Erythroblast (primary cell): ENCODE results near the gene ABHD3.

Experiments used
- GATA1 ChIP-seq: IDR thresholded peaks from 2 replicates; pipeline ENCODE4 v1.6.1; 2011; ENCODE audit warnings: low read depth, mild to moderate bottlenecking, control low read depth, low read length, moderate library complexity
- POLR2A ChIP-seq: IDR thresholded peaks from 2 replicates; pipeline ENCODE4 v1.6.1; 2011; ENCODE audit warnings: mild to moderate bottlenecking, low read length

DNA sequence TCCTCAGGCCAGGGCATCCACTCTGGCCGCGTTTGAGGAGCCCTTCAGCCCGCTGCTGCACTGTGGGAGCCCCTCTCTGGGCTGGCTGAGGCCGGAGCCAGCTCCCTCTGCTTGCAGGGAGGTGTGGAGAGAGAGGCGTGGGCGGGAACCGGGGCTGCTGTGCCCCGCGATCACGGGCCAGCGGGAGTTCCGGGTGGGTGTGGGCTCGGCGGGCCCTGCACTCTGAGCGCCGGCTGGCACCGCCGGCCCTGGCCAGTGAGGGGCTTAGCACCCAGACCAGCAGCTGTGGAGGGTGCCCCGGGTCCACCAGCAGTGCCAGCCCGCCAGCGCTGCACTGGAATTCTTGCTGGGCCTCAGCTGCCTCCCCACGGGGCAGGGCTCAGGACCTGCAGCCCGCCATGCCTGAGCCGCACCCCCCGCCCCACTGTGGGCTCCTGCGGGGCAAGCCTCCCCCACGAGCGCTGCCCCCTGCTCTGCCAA is 1.9 kb upstream of the ABHD3 start:
- TF ChIP-seq POLR2A (no peak), GATA1 (no peak)
